GM23338 (cell line): ENCODE measurements around the gene ALMS1. TPM values are rescaled to one million over a fixed set of nuclear protein-coding genes. Genes with fewer than 3 reads are reported as not detected.

Experiments used
- ATAC-seq: fragments of 200-7000 bp; cut with Tn5 transposase; 3 replicates; pipeline ENCODE4 v1.9.1; 2020
- DNase-seq: peaks from one replicate; pipeline ENCODE4 v3.0.0-alpha.2; 2015; ENCODE audit warnings: low spot score
- H2AFZ ChIP-seq: fragments of 200-600 bp; sonication (generic); 2 replicates; pipeline ENCODE4 v1.8.0; 2016; ENCODE audit warnings: antibody characterized with exemption, mild to moderate bottlenecking, moderate library complexity
- H3F3A ChIP-seq: fragments of 200-600 bp; sonication (generic); replicated peaks from 2 replicates; pipeline ENCODE4 v1.8.0; 2017; ENCODE audit warnings: antibody characterized with exemption, mixed run types, low read depth
- H3K27ac ChIP-seq: fragments of 200-600 bp; sonication (generic); 2 replicates; pipeline ENCODE4 v1.6.1; 2016; ENCODE audit warnings: low read depth
- H3K27me3 ChIP-seq: fragments of 200-600 bp; sonication (generic); 2 replicates; pipeline ENCODE4 v1.8.0; 2016; ENCODE audit warnings: mild to moderate bottlenecking, mixed run types, moderate library complexity; ENCODE audit not compliant: insufficient read depth
- H3K36me3 ChIP-seq: fragments of 200-600 bp; sonication (generic); 2 replicates; pipeline ENCODE4 v1.8.0; 2016; ENCODE audit warnings: mild to moderate bottlenecking; ENCODE audit not compliant: insufficient read depth
- H3K4me1 ChIP-seq: fragments of 200-600 bp; sonication (generic); 2 replicates; pipeline ENCODE4 v1.8.0; 2016; ENCODE audit warnings: mild to moderate bottlenecking, moderate library complexity; ENCODE audit not compliant: insufficient read depth
- H3K4me2 ChIP-seq: fragments of 200-600 bp; sonication (generic); 2 replicates; pipeline ENCODE4 v1.7.1; 2017; ENCODE audit warnings: mixed run types
- H3K4me3 ChIP-seq: fragments of 200-600 bp; sonication (generic); 2 replicates; pipeline ENCODE4 v1.6.1; 2016; ENCODE audit warnings: mixed run types
- H3K79me2 ChIP-seq: fragments of 200-600 bp; sonication (generic); replicated peaks from 2 replicates; pipeline ENCODE4 v1.8.0; 2017; ENCODE audit warnings: mild to moderate bottlenecking; ENCODE audit not compliant: insufficient read depth
- H3K9me2 ChIP-seq: fragments of 200-600 bp; sonication (generic); 2 replicates; pipeline ENCODE4 v1.8.0; 2017; ENCODE audit not compliant: insufficient read depth
- H4K20me1 ChIP-seq: fragments of 200-600 bp; sonication (generic); replicated peaks from 2 replicates; pipeline ENCODE4 v1.8.0; 2017; ENCODE audit warnings: mild to moderate bottlenecking; ENCODE audit not compliant: insufficient read depth
- H3K27ac Mint-ChIP-seq: 2 replicates; pipeline ENCODE4 v1.8.0; 2020; ENCODE audit warnings: inconsistent platforms, mild to moderate bottlenecking, moderate library complexity, mixed read lengths
- H3K27me3 Mint-ChIP-seq: 3 replicates; pipeline ENCODE4 v1.8.0; 2022; ENCODE audit warnings: low read depth, mild to moderate bottlenecking, moderate library complexity, mixed read lengths, inconsistent platforms; ENCODE audit not compliant: insufficient read depth, poor library complexity
- H3K36me3 Mint-ChIP-seq: 3 replicates; pipeline ENCODE4 v1.8.0; 2021; ENCODE audit warnings: low read depth, mild to moderate bottlenecking, inconsistent platforms, moderate library complexity, mixed read lengths
- H3K4me1 Mint-ChIP-seq: 3 replicates; pipeline ENCODE4 v1.8.0; 2020; ENCODE audit warnings: mild to moderate bottlenecking, inconsistent platforms, mixed read lengths
- H3K4me3 Mint-ChIP-seq: 3 replicates; pipeline ENCODE4 v1.8.0; 2021; ENCODE audit warnings: moderate library complexity, mild to moderate bottlenecking, inconsistent platforms, mixed read lengths
- H3K9me3 Mint-ChIP-seq: 3 replicates; pipeline ENCODE4 v1.8.0; 2020; ENCODE audit warnings: moderate library complexity, mild to moderate bottlenecking, inconsistent platforms, mixed read lengths
- CREB1 ChIP-seq: fragments of 250-450 bp; sonication (Bioruptor Pico); IDR thresholded peaks from 2 replicates; pipeline ENCODE4 v1.5.0; 2020; ENCODE audit warnings: low read depth, mild to moderate bottlenecking, moderate library complexity
- CTCF ChIP-seq, 2 experiments: fragments of 200-600 bp in 1 of 2; sonication (generic) in 1 of 2; conservative IDR thresholded peaks; 2 replicates each; pipeline versions ENCODE4 v1.5.1 to v1.6.1; 2016 to 2017; ENCODE audit warnings: antibody characterized with exemption in 2 of 2, low read depth in 2 of 2, mild to moderate bottlenecking in 2 of 2, moderate library complexity in 1 of 2
- ETS1 ChIP-seq: IDR thresholded peaks from 2 replicates; pipeline ENCODE4 v1.6.1; 2016; ENCODE audit warnings: antibody characterized with exemption
- EZH2phosphoT487 ChIP-seq: fragments of 200-600 bp; sonication (generic); IDR thresholded peaks from one replicate; pipeline ENCODE4 v1.8.1; 2018; ENCODE audit warnings: antibody characterized with exemption; ENCODE audit not compliant: unreplicated experiment
- NANOG ChIP-seq: IDR thresholded peaks from 2 replicates; pipeline ENCODE4 v1.6.1; 2016; ENCODE audit warnings: antibody characterized with exemption, borderline replicate concordance
- POLR2AphosphoS5 ChIP-seq: IDR thresholded peaks from 2 replicates; pipeline ENCODE4 v1.6.1; 2016; ENCODE audit warnings: antibody characterized with exemption, low read depth
- REST ChIP-seq: IDR thresholded peaks from one replicate; pipeline ENCODE4 v1.6.1; 2018; ENCODE audit warnings: antibody characterized with exemption; ENCODE audit not compliant: unreplicated experiment
- STAT1 ChIP-seq: IDR thresholded peaks from one replicate; pipeline ENCODE4 v1.6.1; 2016; ENCODE audit warnings: antibody characterized with exemption; ENCODE audit not compliant: unreplicated experiment
- ZNF331 ChIP-seq: fragments of 250-450 bp; sonication (Bioruptor Pico); IDR thresholded peaks from 2 replicates; pipeline ENCODE4 v1.5.0; 2020; ENCODE audit warnings: low read depth, mild to moderate bottlenecking, moderate library complexity
- ZNF462 ChIP-seq: fragments of 250-450 bp; sonication (Bioruptor Pico); IDR thresholded peaks from 2 replicates; pipeline ENCODE4 v1.5.0; 2020; ENCODE audit warnings: mild to moderate bottlenecking, moderate library complexity
- polyA plus RNA-seq: library from polyadenylated mRNA; unstranded; fragments of >200 nt; fragmentation: Nextera tagmentation; extraction: Ambion mirVana; gene quantifications from 2 replicates; pipeline ENCODE4 v1.2.1, GENCODE V29; 2016
- total RNA-seq: library from RNA; depleted of rRNA; stranded (reverse); fragments of >200 nt; shearing (Covaris generic); gene quantifications from 2 replicates; pipeline ENCODE4 v1.2.3, GENCODE V29; 2014

The ALMS1 gene
- total and polyA plus RNA-seq, 2 experiments from 2014 or later: 38.8 to 65.7 TPM

- Mint-ChIP-seq H3K27me3 (peaks cover 2% of the 10 kb centered on the region), H3K36me3 (peaks cover 27% of the 10 kb centered on the region)
- no peaks in the 10 kb centered on the region for H3K27me3 ChIP-seq
Observed at GRCh38 chr2:73640946-73641766, 255.5 kb downstream of the ALMS1 start.

More at GRCh38 chr2:73640946-73641766, 255.5 kb downstream of the ALMS1 start:
- Histone ChIP-seq H3K36me3 (no peaks in the 10 kb centered on the region), H3K4me1 (no peaks in the 10 kb centered on the region), H3K4me3 (no peak overlapping the region), H3K9me2 (no peaks in the 10 kb centered on the region), H3K27ac (no peak overlapping the region), H3K4me2 (no peak overlapping the region), H3F3A (no peaks in the 10 kb centered on the region), H3K79me2 (no peaks in the 10 kb centered on the region), H4K20me1 (no peaks in the 10 kb centered on the region), H2AFZ (no peak overlapping the region)
- ATAC-seq: no peak
- Mint-ChIP-seq H3K4me3 (no peak overlapping the region), H3K27ac (no peak overlapping the region), H3K9me3 (peaks cover 57% of the 10 kb centered on the region), H3K4me1 (no peaks in the 10 kb centered on the region)
- TF ChIP-seq EZH2phosphoT487: no peak
- TF ChIP-seq CREB1 (CRISPR knock-in tag): no peak
- TF ChIP-seq REST: no peak
- TF ChIP-seq STAT1: no peak
- no peak for TF ChIP-seq ZNF331
- no peak for TF ChIP-seq ZNF462 (CRISPR knock-in tag)
- TF ChIP-seq NANOG: no peak
- TF ChIP-seq ETS1: no peak
- no peak for TF ChIP-seq CTCF (conservative IDR thresholded peaks at IDR 0.05; ENCODE audit: low read depth in 2 of 2)
- no peak for TF ChIP-seq POLR2AphosphoS5
- no peak for DNase-seq
